Thyroid gland (tissue), 4 donors: ENCODE results near the gene TXN2. TPM values are rescaled to one million over a fixed set of nuclear protein-coding genes. Genes with fewer than 3 reads are reported as not detected.
"Not testable (repeated sequence)": the region's sequence is repeated elsewhere in the genome, so short reads cannot be mapped to it uniquely, and the experiment has no call there.

Source experiments
- DNase-seq, 2 donors: peaks; one replicate each; pipeline ENCODE4 v3.0.0-alpha.2; 2019
- H3K27ac ChIP-seq, 3 donors: fragments of 200-600 bp; sonication (generic); 1 replicate in 2 of 3; 2 replicates in 1 of 3; pipeline ENCODE4 v1.5.1; 2016 to 2019; ENCODE audit warnings: mild to moderate bottlenecking in 1 of 3, moderate library complexity in 1 of 3
- H3K27me3 ChIP-seq: fragments of 200-600 bp; sonication (generic); one replicate; pipeline ENCODE4 v1.5.1; 2019
- H3K36me3 ChIP-seq, 2 donors: fragments of 200-600 bp; sonication (generic); one replicate each; pipeline ENCODE4 v1.5.1; 2016 to 2019
- H3K4me1 ChIP-seq, 2 donors: fragments of 200-600 bp; sonication (generic); one replicate each; pipeline ENCODE4 v1.5.1; 2017 to 2019
- H3K4me3 ChIP-seq, 3 donors: fragments of 200-600 bp; sonication (generic); replicated peaks in 1 of 3; 1 replicate in 2 of 3; 2 replicates in 1 of 3; pipeline ENCODE4 v1.5.1; 2016; ENCODE audit warnings: mild to moderate bottlenecking in 1 of 3
- H3K9me3 ChIP-seq: fragments of 200-600 bp; sonication (generic); one replicate; pipeline ENCODE4 v1.5.1; 2017
- POLR2A ChIP-seq, 2 donors: fragments of 450-650 bp; IDR thresholded peaks; one replicate each; pipeline ENCODE4 v1.6.1; 2017; ENCODE audit warnings: antibody characterized with exemption in 2 of 2, mild to moderate bottlenecking in 2 of 2, moderate library complexity in 1 of 2
- WGBS, 2 donors: methylation state at CpG; one replicate each; pipeline ENCODE4 v1.1.5; 2017; 5-methylcytosine and 5-hydroxymethylcytosine counted together
- intact Hi-C: fragments of 100-400 bp; cut with DNase I; formaldehyde crosslinking; loops from one replicate; pipeline ENCODE4 v1.15.1; 2023
- total RNA-seq, 4 donors: library from RNA; depleted of rRNA; stranded (reverse); fragments of >200 nt; gene quantifications; one replicate each; pipeline ENCODE4 v1.2.3, GENCODE V29; 2016
- TF ChIP-seq, protein P1 (sequence below), 6 experiments: fragments of 200-600 bp in 3 of 6; fragments of 450-650 bp in 3 of 6; sonication (generic) in 3 of 6; IDR thresholded peaks; one replicate each; pipeline ENCODE4 v1.5.1; 2016 to 2019; ENCODE audit warnings: antibody characterized with exemption in 6 of 6, mild to moderate bottlenecking in 2 of 6, inconsistent platforms in 1 of 6, moderate library complexity in 1 of 6

Gene TXN2
- total RNA-seq, 4 donors from 2014 or later = 56.7 to 115 (median 75.6) TPM

DNA sequence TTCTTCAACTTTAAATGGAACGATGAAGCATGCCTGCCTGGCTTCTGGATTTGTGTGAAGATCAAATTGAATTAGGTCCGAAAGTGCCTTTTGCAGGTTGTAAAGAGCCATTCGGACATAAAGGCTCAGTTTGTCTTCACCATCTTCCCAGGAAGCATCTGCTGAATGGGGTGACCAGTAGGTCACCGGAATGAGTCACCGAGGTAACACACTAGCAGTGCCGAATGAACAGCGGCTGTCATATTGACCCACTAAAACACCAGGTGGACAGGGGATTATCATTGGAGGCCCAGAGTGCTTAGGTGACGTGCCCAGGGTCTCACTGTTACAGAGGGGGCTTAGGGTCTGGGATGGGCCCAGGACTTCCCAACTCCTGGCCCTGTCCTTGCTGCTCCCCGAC is 50.6 kb downstream of the TXN2 start:
- DNase-seq = no peak
- 80 to 86% methylated on average over 7 to 9 of the region's 9 CpGs for WGBS, 2 donors
- TF ChIP-seq, protein P1, sequence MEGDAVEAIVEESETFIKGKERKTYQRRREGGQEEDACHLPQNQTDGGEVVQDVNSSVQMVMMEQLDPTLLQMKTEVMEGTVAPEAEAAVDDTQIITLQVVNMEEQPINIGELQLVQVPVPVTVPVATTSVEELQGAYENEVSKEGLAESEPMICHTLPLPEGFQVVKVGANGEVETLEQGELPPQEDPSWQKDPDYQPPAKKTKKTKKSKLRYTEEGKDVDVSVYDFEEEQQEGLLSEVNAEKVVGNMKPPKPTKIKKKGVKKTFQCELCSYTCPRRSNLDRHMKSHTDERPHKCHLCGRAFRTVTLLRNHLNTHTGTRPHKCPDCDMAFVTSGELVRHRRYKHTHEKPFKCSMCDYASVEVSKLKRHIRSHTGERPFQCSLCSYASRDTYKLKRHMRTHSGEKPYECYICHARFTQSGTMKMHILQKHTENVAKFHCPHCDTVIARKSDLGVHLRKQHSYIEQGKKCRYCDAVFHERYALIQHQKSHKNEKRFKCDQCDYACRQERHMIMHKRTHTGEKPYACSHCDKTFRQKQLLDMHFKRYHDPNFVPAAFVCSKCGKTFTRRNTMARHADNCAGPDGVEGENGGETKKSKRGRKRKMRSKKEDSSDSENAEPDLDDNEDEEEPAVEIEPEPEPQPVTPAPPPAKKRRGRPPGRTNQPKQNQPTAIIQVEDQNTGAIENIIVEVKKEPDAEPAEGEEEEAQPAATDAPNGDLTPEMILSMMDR (IDR thresholded peaks at IDR 0.05) = no peak
- TF ChIP-seq POLR2A (IDR thresholded peaks at IDR 0.05) = no peak
- Histone ChIP-seq H3K27ac (no peak overlapping the region), H3K27me3 (no peaks in the 10 kb centered on the region), H3K4me3 (no peak overlapping the region), H3K36me3 (no peaks in the 10 kb centered on the region), H3K9me3 (no peaks in the 10 kb centered on the region), H3K4me1 (peaks cover 25 to 35% of the 10 kb centered on the region in 2 donors)
- intact Hi-C loops = no loop called here

DNA sequence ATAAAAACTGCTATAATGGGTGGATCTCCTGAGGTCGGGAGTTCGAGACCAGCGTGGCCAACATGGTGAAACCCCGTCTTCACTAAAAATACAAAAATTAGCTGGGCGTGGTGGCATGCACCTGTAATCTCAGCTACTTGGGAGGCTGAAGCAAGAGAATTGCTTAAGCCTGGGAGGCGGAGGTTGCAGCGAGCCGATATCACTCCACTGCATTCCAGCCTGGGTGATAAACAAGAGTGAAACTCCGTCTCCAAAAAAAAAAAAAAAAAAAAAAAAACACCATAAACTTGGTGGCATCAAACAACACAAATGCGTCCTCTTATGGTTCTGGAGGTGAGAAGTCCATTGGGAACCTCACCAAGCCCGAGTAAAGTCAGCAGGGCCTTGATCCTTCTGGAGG is 53.5 kb downstream of the TXN2 start:
- H3K4me3 ChIP-seq, H3K27me3 ChIP-seq, H3K36me3 ChIP-seq, H3K27ac ChIP-seq, H3K9me3 ChIP-seq, H3K4me1 ChIP-seq, intact Hi-C loops, DNase-seq: not testable (repeated sequence)
- 90 to 93% methylated on average over 11 of the region's 11 CpGs for WGBS, 2 donors

DNA sequence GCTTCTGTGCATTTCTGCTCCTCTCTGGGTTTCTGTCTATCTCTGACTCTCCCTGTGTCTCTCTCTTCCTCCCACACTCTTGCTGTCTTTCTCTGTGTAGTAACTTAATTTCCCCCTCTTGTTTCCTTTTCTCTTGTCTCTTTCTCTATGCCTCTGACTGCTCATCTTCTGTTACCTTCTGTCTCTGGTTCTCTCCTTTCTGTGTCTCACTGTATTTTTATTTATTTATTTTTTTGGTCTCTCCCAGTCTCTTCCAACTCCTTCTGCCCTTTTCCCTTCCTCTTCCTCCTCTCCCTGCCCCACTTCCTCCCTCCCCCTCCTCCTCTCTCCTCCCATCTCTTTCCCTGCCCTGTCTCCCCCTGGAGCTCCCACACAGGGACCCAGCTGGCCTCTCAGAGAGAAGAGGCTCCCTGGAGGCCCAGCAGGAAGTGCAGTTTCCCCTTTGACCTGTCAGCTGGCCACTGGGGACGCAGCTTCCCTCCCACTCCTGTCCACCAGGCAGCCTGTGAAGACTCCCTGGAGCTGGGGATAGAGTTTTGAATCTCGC is 55.4 kb downstream of the TXN2 start:
- H3K27me3 ChIP-seq = no peaks in the 10 kb centered on the region
- intact Hi-C loops = no loop called here
- H3K4me3 ChIP-seq = no peak overlapping the region
- H3K27ac ChIP-seq = peak overlapping the region in 1 of 3 donors; percentile 10
- no peaks in the 10 kb centered on the region for H3K9me3 ChIP-seq
- H3K36me3 ChIP-seq = no peaks in the 10 kb centered on the region
- TF ChIP-seq POLR2A (IDR thresholded peaks at IDR 0.05) = no peak
- TF ChIP-seq, protein P1 (IDR thresholded peaks at IDR 0.05) = no peak
- no peak for DNase-seq
- 73 to 92% methylated on average over 2 of the region's 2 CpGs for WGBS, 2 donors
- peaks cover 0 to 6% of the 10 kb centered on the region in 2 donors for H3K4me1 ChIP-seq

DNA sequence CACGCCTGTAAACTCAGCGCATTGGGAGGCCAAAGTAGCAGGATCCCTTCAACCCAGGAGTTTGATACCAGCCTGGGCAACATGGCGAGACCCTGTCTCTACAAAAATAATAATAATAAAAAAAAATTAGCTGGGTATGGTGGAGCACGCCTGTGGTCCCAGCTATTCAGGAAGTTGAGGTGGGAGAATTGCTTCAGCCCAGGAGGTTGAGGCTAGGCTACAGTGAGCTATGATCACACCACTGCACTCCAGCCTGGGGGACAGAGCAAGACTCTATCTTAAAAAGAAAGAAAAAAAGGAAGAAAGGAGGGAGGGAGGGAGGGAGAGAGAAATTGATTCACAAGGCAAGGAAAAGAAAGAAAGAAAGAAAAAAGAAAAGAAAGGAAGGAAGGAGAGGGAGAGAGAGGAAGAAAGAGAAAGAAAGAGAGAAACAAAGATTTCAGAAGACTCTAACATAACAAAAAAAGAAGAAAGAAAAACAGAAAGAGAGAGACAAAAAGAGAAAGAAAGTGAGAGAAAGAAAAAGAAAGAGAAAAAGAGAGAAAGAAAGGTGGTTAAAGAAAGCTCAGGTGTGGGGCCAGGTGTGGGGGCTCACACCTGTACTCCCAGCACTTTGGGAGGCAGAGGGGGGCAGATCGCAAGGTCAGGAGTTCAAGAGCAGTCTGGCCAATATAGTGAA is 56.4 kb downstream of the TXN2 start:
- WGBS, 2 donors = 91 to 93% methylated on average over 5 of the region's 5 CpGs
- H3K4me3 ChIP-seq = no peak overlapping the region
- H3K27me3 ChIP-seq = no peaks in the 10 kb centered on the region
- no peak for TF ChIP-seq POLR2A (IDR thresholded peaks at IDR 0.05)
- TF ChIP-seq, protein P1 (IDR thresholded peaks at IDR 0.05) = no peak
- H3K9me3 ChIP-seq = no peaks in the 10 kb centered on the region
- no peak for DNase-seq
- intact Hi-C loops = no loop called here
- H3K27ac ChIP-seq = no peak overlapping the region
- H3K36me3 ChIP-seq = no peaks in the 10 kb centered on the region
- H3K4me1 ChIP-seq = peaks cover 0 to 15% of the 10 kb centered on the region in 2 donors

DNA sequence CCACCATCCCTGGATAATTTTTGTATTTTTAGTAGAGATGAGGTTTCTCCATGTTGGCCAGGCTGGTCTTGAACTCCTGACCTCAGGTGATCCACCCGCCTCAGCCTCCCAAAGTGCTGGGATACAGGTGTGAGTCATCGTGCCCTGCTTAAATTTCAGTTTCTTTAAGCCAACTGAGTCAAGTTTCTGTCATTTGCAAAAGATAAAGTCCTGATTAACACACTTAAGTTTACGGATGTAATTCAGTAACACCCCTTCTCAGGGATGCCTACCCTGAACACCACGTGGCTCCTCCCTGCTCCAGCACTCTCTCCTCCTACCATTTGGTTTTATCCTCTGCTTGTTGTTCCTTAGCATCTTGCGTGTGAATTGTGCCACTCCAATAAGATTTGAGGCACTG is 57.0 kb downstream of the TXN2 start:
- H3K27ac ChIP-seq, H3K27me3 ChIP-seq, DNase-seq, intact Hi-C loops, H3K4me3 ChIP-seq, H3K36me3 ChIP-seq, H3K9me3 ChIP-seq: not testable (repeated sequence)
- peaks cover 0 to 20% of the 10 kb centered on the region in 2 donors for H3K4me1 ChIP-seq
- WGBS, 2 donors = 90 to 91% methylated on average over 5 of the region's 5 CpGs
